Activated T-cell treated with anti-CD3 and anti-CD28 coated beads for 1 hour (primary cell): Measurements from ENCODE around the gene CNTFR.

Experiments used
- DNase-seq: peaks from one replicate; pipeline ENCODE4 v3.0.0-alpha.2; 2020; ENCODE audit warnings: low read depth

CNTFR gene

GRCh38 chr9:34590381-34591247 is 1.1 kb upstream of the CNTFR start:
- no peak for DNase-seq

- no peak for DNase-seq
These were observed 571 bp downstream of the CNTFR start for GRCh38 chr9:34588671-34589635.

- no peak for DNase-seq
These were observed 2.3 kb downstream of the CNTFR start for GRCh38 chr9:34587271-34587670.

GRCh38 chr9:34585946-34586669 is 3.4 kb downstream of the CNTFR start:
- no peak for DNase-seq

GRCh38 chr9:34584970-34585369 is 4.6 kb downstream of the CNTFR start:
- no peak for DNase-seq

- DNase-seq, result no peak
These were observed 6.7 kb downstream of the CNTFR start for GRCh38 chr9:34582787-34583186.

GRCh38 chr9:34581318-34581717 is 8.2 kb downstream of the CNTFR start:
- DNase-seq, result no peak

- no peak for DNase-seq
These were observed 9.2 kb downstream of the CNTFR start for GRCh38 chr9:34580358-34580757.

- no peak for DNase-seq
These were observed 9.7 kb downstream of the CNTFR start for GRCh38 chr9:34579808-34580163.

GRCh38 chr9:34579104-34579807 is 10.3 kb downstream of the CNTFR start:
- DNase-seq, result no peak

- no peak for DNase-seq
These were observed 11.1 kb downstream of the CNTFR start for GRCh38 chr9:34578241-34579103.

- DNase-seq, result no peak
These were observed 11.9 kb downstream of the CNTFR start for GRCh38 chr9:34577400-34578240.

GRCh38 chr9:34576597-34577399 is 12.7 kb downstream of the CNTFR start:
- no peak for DNase-seq

- DNase-seq, result no peak
These were observed 13.5 kb downstream of the CNTFR start for GRCh38 chr9:34575862-34576596.

- no peak for DNase-seq
These were observed 14.3 kb downstream of the CNTFR start for GRCh38 chr9:34575241-34575640.

- no peak for DNase-seq
These were observed 15.0 kb downstream of the CNTFR start for GRCh38 chr9:34574571-34574970.

- no peak for DNase-seq
These were observed 15.8 kb downstream of the CNTFR start for GRCh38 chr9:34573599-34574325.
